Measurements from ENCODE around the gene FAM170B.

The FAM170B gene

DNA sequence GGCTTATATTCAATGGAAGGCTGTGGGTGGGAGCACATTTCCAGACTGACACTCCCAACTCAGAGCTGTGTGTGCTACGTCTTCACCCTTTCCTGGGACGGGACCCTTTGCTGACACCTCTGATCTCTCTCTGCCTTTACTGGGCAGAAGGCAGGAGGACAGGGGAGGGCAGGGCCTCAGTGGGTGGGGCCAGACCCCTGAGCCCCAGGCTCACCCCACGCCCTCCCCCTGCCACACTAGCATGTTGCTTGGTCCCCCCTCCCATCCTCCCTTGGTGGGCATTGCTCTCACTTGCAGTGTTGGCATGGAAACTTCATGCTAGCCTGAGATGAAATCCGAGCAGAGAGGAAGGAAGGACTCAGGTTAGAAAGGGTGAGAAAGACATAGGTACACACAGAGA lies 36.0 kb upstream of the FAM170B start:
- DNase-seq (ENCODE audit: low read depth in 1 of 2, low spot score in 1 of 2), result no peak

DNA sequence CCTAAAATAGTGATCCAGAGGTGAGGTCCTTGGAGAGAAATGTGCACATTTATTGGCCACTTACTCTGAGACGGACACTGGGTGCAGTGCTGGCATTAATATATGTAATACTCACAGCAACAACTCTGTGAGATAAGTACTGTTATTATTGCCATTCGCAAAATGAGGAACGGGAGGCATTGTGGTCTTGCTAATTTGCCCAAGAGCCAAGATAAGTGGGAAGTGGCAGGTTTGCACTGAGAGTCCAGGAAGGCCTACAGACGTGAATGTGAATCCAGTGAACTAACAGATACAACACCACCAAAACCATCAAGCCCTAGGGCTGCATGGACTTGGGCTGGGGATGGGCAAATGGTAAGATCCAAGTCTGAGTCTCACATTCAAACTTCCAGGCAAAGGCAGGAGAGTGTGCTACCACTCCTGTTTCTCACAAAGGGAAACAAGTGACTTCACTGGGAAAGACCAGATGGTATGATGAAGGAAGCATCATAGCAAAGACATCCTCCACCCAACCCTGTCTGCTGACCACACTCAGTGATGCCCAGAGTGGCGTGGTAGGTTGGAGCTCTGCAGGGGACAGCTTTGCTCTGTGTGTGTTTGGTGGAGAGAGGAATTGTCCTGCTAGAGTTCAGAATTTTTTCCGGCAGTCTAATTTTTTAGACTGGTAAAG lies 35.1 kb upstream of the FAM170B start:
- no peak for DNase-seq (ENCODE audit: low read depth in 1 of 2, low spot score in 1 of 2)

DNA sequence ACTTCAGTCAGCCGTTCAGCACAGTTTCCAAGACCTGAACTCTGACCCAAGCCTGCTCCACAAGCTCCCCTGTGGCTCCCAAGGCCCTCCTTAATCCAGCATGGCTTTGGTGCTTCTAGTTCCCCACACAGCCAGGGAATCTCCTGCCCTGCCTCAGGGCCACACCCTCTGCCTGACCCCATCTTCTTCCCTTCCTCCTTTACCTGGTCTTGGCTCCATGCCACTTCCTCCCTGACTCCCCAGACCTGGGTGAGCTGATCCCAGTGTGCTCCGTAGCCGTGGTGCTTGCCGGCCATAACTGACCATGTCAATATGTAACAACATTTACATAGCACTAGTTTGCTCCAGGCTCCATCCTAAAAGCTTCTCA lies 34.3 kb upstream of the FAM170B start:
- DNase-seq (ENCODE audit: low read depth in 1 of 2, low spot score in 1 of 2), result no peak

DNA sequence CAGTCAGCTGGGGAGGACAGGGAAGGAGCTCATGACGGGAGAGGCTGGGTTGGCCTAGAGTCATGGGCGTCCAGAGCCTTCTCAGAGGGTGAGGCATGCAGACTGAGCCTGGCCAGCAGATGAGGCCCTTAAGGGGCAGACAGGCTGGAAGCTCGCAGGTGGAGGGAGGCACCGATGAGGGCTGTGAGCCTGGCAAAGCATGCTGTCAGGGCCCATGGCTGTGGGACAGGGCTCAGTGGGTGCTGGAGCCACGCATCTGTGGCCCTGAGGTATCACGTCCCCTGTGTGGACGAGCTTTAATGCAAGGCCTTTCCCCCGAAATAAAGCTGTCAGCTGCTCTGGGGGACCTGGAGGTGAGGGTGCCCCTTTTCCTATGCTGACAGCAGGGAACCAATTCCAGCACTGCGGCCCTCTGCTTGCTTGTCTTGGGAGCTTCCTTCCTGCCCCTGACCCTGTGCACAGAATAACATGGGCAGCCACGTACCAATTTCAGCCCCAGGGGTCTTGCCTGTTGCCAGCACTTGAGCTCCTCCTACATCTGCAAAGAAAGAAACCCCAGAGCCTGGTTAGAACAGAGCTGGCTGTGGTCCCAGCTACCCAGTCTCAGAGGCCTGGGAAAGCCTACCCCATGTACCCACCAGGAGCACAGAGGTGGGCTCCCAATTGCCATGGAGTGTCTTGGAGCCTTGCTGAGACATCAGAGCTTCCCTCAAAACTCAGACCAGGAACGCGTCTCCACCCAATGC lies 33.8 kb upstream of the FAM170B start:
- DNase-seq (ENCODE audit: low read depth in 1 of 2, low spot score in 1 of 2), result no peak

GRCh38 chr10:49166484-49167400 lies 32.9 kb upstream of the FAM170B start:
- DNase-seq (ENCODE audit: low read depth in 1 of 2, low spot score in 1 of 2), result no peak

DNA sequence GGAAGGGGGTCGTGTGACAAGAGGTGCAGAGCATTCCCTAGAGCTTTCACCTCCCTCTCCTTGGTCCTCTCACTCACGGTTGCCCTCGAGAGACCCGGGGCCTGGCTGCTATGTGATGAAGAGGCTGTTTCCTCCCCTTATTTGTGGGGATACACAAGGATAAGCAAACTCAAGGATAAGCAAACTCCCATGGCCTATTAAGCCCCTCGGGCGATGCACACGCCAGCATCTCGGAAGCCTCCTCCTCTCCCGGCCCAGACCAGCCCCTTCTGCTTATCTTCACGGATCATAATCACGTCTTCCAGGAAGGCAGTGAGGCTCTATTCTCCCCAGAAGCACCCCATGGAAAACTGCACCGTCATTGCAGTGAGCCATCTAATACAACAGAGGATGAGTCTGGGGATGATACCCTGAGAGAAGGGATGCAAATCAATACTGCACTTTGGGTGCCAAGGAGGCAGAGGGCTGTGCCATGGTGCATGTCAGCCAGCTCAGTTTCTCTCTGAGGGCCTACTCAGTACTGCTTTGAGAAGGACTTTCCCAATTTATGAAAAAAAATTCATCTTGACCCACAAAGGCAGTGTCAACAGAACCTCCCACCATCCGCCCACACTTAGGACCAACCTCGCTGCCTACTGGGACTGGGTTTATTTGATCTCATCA lies 32.1 kb upstream of the FAM170B start:
- DNase-seq (ENCODE audit: low read depth in 1 of 2, low spot score in 1 of 2), result no peak

- DNase-seq (ENCODE audit: low read depth in 1 of 2, low spot score in 1 of 2), result no peak
Measured at GRCh38 chr10:49165259-49165658, 31.4 kb upstream of the FAM170B start.

- no peak for DNase-seq (ENCODE audit: low read depth in 1 of 2, low spot score in 1 of 2)
Measured at GRCh38 chr10:49164559-49165188, 30.9 kb upstream of the FAM170B start.

DNA sequence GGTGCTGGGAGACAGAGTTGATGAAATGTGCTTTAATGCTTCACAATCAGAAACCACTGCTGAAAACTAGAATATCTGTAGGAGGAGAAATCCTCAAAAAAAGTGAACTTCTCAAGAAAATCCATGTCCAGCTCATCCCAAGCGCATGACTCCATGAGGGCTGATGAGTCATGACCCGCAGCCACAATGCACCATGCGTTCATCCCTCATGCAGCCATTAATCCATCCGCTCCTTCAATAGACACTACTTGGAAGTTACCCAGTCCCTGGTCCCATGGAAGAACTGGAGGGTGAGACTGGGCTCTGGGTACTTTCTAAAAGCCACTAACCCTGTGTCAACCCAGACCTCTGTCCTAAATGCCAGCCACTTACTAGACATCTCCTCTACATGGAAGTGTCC lies 29.9 kb upstream of the FAM170B start:
- no peak for DNase-seq (ENCODE audit: low read depth in 1 of 2, low spot score in 1 of 2)

DNA sequence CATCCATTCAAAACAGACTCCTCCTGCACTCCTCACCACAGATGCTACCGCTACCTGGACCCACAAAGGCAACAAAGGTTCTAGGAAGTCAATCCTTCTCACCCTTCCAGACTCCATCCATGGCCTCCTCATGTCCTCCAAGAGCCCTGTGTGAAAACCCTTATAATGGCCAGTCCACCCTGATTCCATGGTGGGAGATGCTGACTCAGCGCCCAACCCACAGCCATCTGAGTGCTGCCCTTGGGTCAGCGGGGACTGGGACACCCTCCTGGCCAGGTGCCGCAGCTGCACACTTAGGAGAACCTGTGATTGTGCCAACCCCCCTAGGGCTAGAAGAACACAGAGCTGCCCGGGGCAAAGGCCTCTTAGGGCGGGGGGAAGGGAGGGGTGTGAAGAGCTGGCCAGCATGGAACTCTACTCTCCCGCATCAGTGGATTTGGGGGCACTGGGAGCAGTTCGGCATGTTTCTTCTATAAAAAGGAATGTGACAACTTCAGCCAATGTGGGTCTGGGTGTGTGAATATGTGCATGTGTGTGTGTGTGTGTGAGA lies 29.0 kb upstream of the FAM170B start:
- DNase-seq (ENCODE audit: low read depth in 1 of 2, low spot score in 1 of 2), result no peak

DNA sequence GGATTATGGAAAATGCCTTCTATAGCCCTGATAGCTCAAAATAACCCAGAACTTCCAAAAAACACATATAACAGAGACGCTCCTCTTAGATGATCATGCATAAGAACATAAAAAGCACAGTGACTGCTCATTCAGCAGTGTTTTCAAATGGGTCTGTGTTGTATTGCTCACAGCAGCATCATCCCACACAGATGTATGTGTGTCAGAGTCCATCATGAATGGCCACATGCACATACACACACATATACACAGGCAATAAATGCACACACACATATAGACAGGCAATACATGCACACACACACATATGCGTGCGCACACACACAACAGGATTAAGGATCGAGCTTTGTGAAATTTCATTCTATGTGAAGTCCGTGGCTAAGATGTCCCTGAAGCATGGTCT lies 28.2 kb upstream of the FAM170B start:
- DNase-seq (ENCODE audit: low read depth in 1 of 2, low spot score in 1 of 2), result no peak

DNA sequence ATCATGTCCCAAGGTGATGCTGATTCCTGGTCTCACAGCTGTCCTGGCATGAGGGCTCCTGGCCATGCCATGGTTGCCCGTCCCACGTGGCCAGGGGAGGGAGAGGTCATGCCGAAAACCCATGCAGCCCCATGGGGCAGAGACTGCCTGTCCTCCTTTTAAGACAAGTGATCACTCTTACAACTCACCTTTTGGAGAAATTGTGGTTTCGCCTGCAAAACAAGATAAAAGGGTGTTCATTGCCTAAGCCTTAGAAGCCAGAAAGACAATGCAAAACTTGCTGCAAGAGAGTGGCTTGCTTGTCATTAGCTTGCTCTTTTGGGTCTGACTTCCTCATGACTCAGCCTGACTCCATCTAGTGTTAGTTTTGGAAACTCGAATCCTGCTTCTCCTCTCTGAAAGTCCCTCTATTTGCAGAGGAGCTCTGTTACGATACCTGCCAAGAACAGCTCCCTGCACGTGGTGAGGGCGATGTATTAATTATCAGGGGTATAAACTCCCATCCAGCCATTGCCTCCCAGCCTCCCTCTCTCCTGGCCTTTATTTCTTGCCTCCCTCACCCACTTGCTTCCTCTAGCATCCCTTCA lies 27.7 kb upstream of the FAM170B start:
- no peak for DNase-seq (ENCODE audit: low read depth in 1 of 2, low spot score in 1 of 2)

- no peak for DNase-seq (ENCODE audit: low read depth in 1 of 2, low spot score in 1 of 2)
Measured at GRCh38 chr10:49160814-49161213, 27.0 kb upstream of the FAM170B start.

GRCh38 chr10:49160110-49160509 lies 26.3 kb upstream of the FAM170B start:
- DNase-seq (ENCODE audit: low read depth in 1 of 2, low spot score in 1 of 2), result no peak

GRCh38 chr10:49158915-49159314 lies 25.1 kb upstream of the FAM170B start:
- DNase-seq (ENCODE audit: low read depth in 1 of 2, low spot score in 1 of 2), result no peak

DNA sequence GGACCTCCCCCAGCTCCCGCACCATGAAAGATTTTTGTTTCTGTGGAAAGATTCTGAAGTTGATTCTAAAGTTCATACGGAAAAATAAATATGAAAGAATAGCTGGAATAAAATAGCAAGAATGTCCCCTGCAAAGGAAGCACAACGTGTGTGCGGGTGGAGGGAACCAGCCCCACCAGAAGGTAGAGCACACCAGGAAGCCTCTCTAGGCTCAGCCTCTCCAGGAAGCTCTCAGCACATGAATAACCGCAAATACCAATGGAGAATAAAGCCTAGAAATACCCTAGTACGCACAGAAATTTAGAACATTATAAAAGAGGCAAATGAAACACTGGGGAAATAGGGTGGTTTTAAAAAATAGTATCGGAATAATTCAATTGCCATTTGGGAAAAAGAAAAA lies 24.6 kb upstream of the FAM170B start:
- no peak for DNase-seq (ENCODE audit: low read depth in 1 of 2, low spot score in 1 of 2)

GRCh38 chr10:49157229-49157628 lies 23.4 kb upstream of the FAM170B start:
- DNase-seq (ENCODE audit: low read depth in 1 of 2, low spot score in 1 of 2), result no peak

GRCh38 chr10:49154641-49155040 lies 20.8 kb upstream of the FAM170B start:
- no peak for DNase-seq (ENCODE audit: low read depth in 1 of 2, low spot score in 1 of 2)

- DNase-seq (ENCODE audit: low read depth in 1 of 2, low spot score in 1 of 2), result no peak
Measured at GRCh38 chr10:49153971-49154370, 20.1 kb upstream of the FAM170B start.

- DNase-seq (ENCODE audit: low read depth in 1 of 2, low spot score in 1 of 2), result no peak
Measured at GRCh38 chr10:49153115-49153514, 19.3 kb upstream of the FAM170B start.
